B cell (primary cell): ENCODE data around the gene ACOXL. TPM values are rescaled to one million over a fixed set of nuclear protein-coding genes. Genes with fewer than 3 reads are reported as not detected.

ENCODE experiments used
- ATAC-seq: fragments of 200-7000 bp; cut with Tn5 transposase; one replicate; pipeline ENCODE4 v1.10.0; 2021; ENCODE audit warnings: low read depth, mild to moderate bottlenecking, moderate number of reproducible peaks, moderate library complexity
- CTCF ChIA-PET: fragments of 350-600 bp; sonication (Branson Sonifier 250); formaldehyde crosslinking; loops from one replicate; lab custom pipeline; 2021; ENCODE audit warnings: antibody characterized with exemption, inconsistent platforms; lab: Charles Lee
- POLR2A ChIA-PET: fragments of 350-600 bp; sonication (Branson Sonifier 250); formaldehyde crosslinking; loops from one replicate; lab custom pipeline; 2021; ENCODE audit warnings: antibody characterized with exemption; lab: Charles Lee
- DNase-seq: peaks from one replicate; pipeline ENCODE4 v3.0.0; 2013
- H2AFZ ChIP-seq: 2 replicates; pipeline ENCODE4 v1.6.1; 2012; ENCODE audit warnings: mild to moderate bottlenecking, low read depth, low read length; ENCODE audit not compliant: insufficient read depth, poor library complexity, severe bottlenecking
- H3K27ac ChIP-seq, 2 donors: 1 replicate in 1 of 2; 2 replicates in 1 of 2; pipeline ENCODE4 v1.5.1; 2012 to 2013; ENCODE audit warnings: low read length in 2 of 2, mild to moderate bottlenecking in 2 of 2, moderate library complexity in 1 of 2
- H3K27me3 ChIP-seq, 4 experiments: fragments of 200-600 bp in 1 of 4; sonication (generic) in 1 of 4; replicated peaks in 1 of 4; 1 replicate in 2 of 4; 2 replicates in 2 of 4; pipeline versions ENCODE4 v1.6.1 to v1.7.0; 2013 to 2016; ENCODE audit warnings: low read length in 3 of 4, mild to moderate bottlenecking in 2 of 4, mixed read lengths in 1 of 4, moderate library complexity in 1 of 4; ENCODE audit not compliant: insufficient read depth in 4 of 4, control insufficient read depth in 3 of 4; ENCODE audit errors: control extremely low read depth in 1 of 4
- H3K36me3 ChIP-seq, 2 experiments: replicated peaks in 1 of 2; 1 replicate in 1 of 2; 2 replicates in 1 of 2; pipeline versions ENCODE4 v1.6.1 to v1.7.1; 2013; ENCODE audit warnings: low read length in 1 of 2; ENCODE audit not compliant: insufficient read depth in 2 of 2, control insufficient read depth in 1 of 2; ENCODE audit errors: control extremely low read depth in 1 of 2, extremely low read depth in 1 of 2
- H3K4me1 ChIP-seq, 2 donors: fragments of 200-600 bp in 1 of 2; sonication (generic) in 1 of 2; 1 replicate in 1 of 2; 2 replicates in 1 of 2; pipeline versions ENCODE4 v1.5.1 to v1.6.1; 2013 to 2017; ENCODE audit warnings: low read length in 2 of 2; ENCODE audit not compliant: control insufficient read depth in 2 of 2, insufficient read depth in 2 of 2
- H3K4me2 ChIP-seq: replicated peaks from 2 replicates; pipeline ENCODE3; 2012; ENCODE audit warnings: mild to moderate bottlenecking, low read depth, low read length; ENCODE audit not compliant: poor library complexity, severe bottlenecking
- H3K4me3 ChIP-seq, 5 experiments: fragments of 200-600 bp in 1 of 5; sonication (generic) in 1 of 5; 1 replicate in 3 of 5; 2 replicates in 2 of 5; pipeline versions ENCODE4 v1.5.1 to v1.7.0; 2011 to 2016; ENCODE audit warnings: low read length in 4 of 5, mild to moderate bottlenecking in 4 of 5, low read depth in 2 of 5, control low read depth in 1 of 5, moderate library complexity in 1 of 5; ENCODE audit not compliant: insufficient read depth in 1 of 5; ENCODE audit errors: control extremely low read depth in 1 of 5, extremely low read depth in 1 of 5
- H3K79me2 ChIP-seq: fragments of 200-600 bp; sonication (generic); one replicate; pipeline ENCODE4 v1.6.0; 2016; ENCODE audit warnings: low read length; ENCODE audit not compliant: control insufficient read depth, insufficient read depth
- H3K9ac ChIP-seq: fragments of 200-600 bp; sonication (generic); 2 replicates; pipeline ENCODE4 v1.6.1; 2017; ENCODE audit warnings: mild to moderate bottlenecking, low read length, moderate library complexity
- H3K9me3 ChIP-seq, 3 donors: one replicate each; pipeline versions ENCODE4 v1.6.1 to v1.7.1; 2013; ENCODE audit warnings: low read length in 2 of 3; ENCODE audit not compliant: control insufficient read depth in 2 of 3, insufficient read depth in 1 of 3; ENCODE audit errors: control extremely low read depth in 1 of 3
- H4K20me1 ChIP-seq: 2 replicates; pipeline ENCODE4 v1.6.0; 2012; ENCODE audit warnings: mild to moderate bottlenecking, low read length; ENCODE audit not compliant: insufficient read depth, control insufficient read depth, poor library complexity, severe bottlenecking
- H3K27ac Mint-ChIP-seq: one replicate; pipeline ENCODE4 v1.8.0; 2021; ENCODE audit warnings: mixed read lengths
- H3K27me3 Mint-ChIP-seq: one replicate; pipeline ENCODE4 v1.8.0; 2021; ENCODE audit warnings: mixed read lengths
- H3K4me1 Mint-ChIP-seq: one replicate; pipeline ENCODE4 v1.8.0; 2021; ENCODE audit warnings: mixed read lengths
- H3K4me3 Mint-ChIP-seq: one replicate; pipeline ENCODE4 v1.8.0; 2021; ENCODE audit warnings: mixed read lengths
- H3K9me3 Mint-ChIP-seq: one replicate; pipeline ENCODE4 v1.8.0; 2022; ENCODE audit warnings: mixed read lengths; ENCODE audit not compliant: insufficient read depth
- EZH2 ChIP-seq: IDR thresholded peaks from 2 replicates; pipeline ENCODE4 v1.6.1; 2012; ENCODE audit warnings: borderline replicate concordance, low read depth, mild to moderate bottlenecking, moderate library complexity, low read length; ENCODE audit not compliant: insufficient read depth, poor library complexity, severe bottlenecking
- WGBS: methylation state at CpG from one replicate; pipeline ENCODE4 v1.1.5; 2013; ENCODE audit warnings: missing lambda C conversion rate; ENCODE audit not compliant: insufficient coverage; 5-methylcytosine and 5-hydroxymethylcytosine counted together
- intact Hi-C: fragments of 100-400 bp; cut with micrococcal nuclease; formaldehyde crosslinking; loops from one replicate; pipeline ENCODE4 v1.10.0; 2022
- polyA plus RNA-seq: library from polyadenylated mRNA; depleted of rRNA; stranded (reverse); fragments of >200 nt; gene quantifications from 2 replicates; pipeline ENCODE4 v1.2.3, GENCODE V29; 2012
- total RNA-seq, 2 donors: library from RNA; stranded (reverse); fragments of 120-200 nt in 1 of 2; gene quantifications; 1 replicate in 1 of 2; 2 replicates in 1 of 2; pipeline versions ENCODE4 v1.2.3 to v1.2.4, GENCODE V29; 2013 to 2022
- TF ChIP-seq, protein P1 (sequence below): fragments of 200-600 bp; IDR thresholded peaks from one replicate; pipeline ENCODE4 v1.8.0; 2022; ENCODE audit warnings: antibody characterized with exemption, mild to moderate bottlenecking

ACOXL gene
- total and polyA plus RNA-seq, 2 donors (not counting 1 experiment from before 2014, with no cell fraction given), result 0.06 TPM; not detected in 1

- H3K9me3 Mint-ChIP-seq, result no peaks in the 10 kb centered on the region
- Histone ChIP-seq H3K9ac (no peak overlapping the region), H3K36me3 (no peaks in the 10 kb centered on the region), H3K4me1 (peaks cover 4 to 24% of the 10 kb centered on the region in 2 donors), H3K4me2 (no peak overlapping the region), H2AFZ (no peak overlapping the region), H3K4me3 (no peak overlapping the region), H3K79me2 (no peaks in the 10 kb centered on the region), H4K20me1 (no peaks in the 10 kb centered on the region), H3K9me3 (no peaks in the 10 kb centered on the region), H3K27me3 (no peaks in the 10 kb centered on the region), H3K27ac (no peak overlapping the region)
- no peak overlapping the region for H3K4me3 Mint-ChIP-seq
- ChIA-PET POLR2A (no interaction called here), CTCF (no interaction called here)
- ATAC-seq (no peak), DNase-seq (no peak)
- TF ChIP-seq EZH2, result no peak
- TF ChIP-seq, protein P1, sequence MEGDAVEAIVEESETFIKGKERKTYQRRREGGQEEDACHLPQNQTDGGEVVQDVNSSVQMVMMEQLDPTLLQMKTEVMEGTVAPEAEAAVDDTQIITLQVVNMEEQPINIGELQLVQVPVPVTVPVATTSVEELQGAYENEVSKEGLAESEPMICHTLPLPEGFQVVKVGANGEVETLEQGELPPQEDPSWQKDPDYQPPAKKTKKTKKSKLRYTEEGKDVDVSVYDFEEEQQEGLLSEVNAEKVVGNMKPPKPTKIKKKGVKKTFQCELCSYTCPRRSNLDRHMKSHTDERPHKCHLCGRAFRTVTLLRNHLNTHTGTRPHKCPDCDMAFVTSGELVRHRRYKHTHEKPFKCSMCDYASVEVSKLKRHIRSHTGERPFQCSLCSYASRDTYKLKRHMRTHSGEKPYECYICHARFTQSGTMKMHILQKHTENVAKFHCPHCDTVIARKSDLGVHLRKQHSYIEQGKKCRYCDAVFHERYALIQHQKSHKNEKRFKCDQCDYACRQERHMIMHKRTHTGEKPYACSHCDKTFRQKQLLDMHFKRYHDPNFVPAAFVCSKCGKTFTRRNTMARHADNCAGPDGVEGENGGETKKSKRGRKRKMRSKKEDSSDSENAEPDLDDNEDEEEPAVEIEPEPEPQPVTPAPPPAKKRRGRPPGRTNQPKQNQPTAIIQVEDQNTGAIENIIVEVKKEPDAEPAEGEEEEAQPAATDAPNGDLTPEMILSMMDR, result no peak
- H3K27me3 Mint-ChIP-seq, result no peaks in the 10 kb centered on the region
- intact Hi-C loops, result no loop called here
- WGBS, result 100% methylated on average over 1 of the region's 2 CpGs
- H3K27ac Mint-ChIP-seq, result no peak overlapping the region
- peaks cover 13% of the 10 kb centered on the region for H3K4me1 Mint-ChIP-seq
Measured at GRCh38 chr2:110848071-110848470, 115.7 kb downstream of the ACOXL start.

- no peak overlapping the region for H3K4me3 ChIP-seq
- no peak overlapping the region for H3K4me2 ChIP-seq
- POLR2A ChIA-PET, result no interaction called here
- no peak overlapping the region for H3K27ac Mint-ChIP-seq
- no peaks in the 10 kb centered on the region for H3K27me3 ChIP-seq
- no peak for TF ChIP-seq EZH2
- TF ChIP-seq, protein P1, result no peak
- no peaks in the 10 kb centered on the region for H3K9me3 ChIP-seq
- no peaks in the 10 kb centered on the region for H3K79me2 ChIP-seq
- H3K4me1 Mint-ChIP-seq, result peaks cover 17% of the 10 kb centered on the region
- no peaks in the 10 kb centered on the region for H3K36me3 ChIP-seq
- DNase-seq (no peak), ATAC-seq (no peak)
- intact Hi-C loops, result no loop called here
- H3K9ac ChIP-seq, result no peak overlapping the region
- CTCF ChIA-PET, result no interaction called here
- H2AFZ ChIP-seq, result no peak overlapping the region
- no peaks in the 10 kb centered on the region for H3K27me3 Mint-ChIP-seq
- H3K9me3 Mint-ChIP-seq, result no peaks in the 10 kb centered on the region
- H3K27ac ChIP-seq, result no peak overlapping the region
- WGBS, result 83% methylated on average over 11 of the region's 13 CpGs
- peaks cover 4 to 24% of the 10 kb centered on the region in 2 donors for H3K4me1 ChIP-seq
- H4K20me1 ChIP-seq, result no peaks in the 10 kb centered on the region
- H3K4me3 Mint-ChIP-seq, result no peak overlapping the region
Measured at GRCh38 chr2:110848519-110849030, 116.2 kb downstream of the ACOXL start.
